ENCODE data around the gene GNB3. TPM values are rescaled to one million over a fixed set of nuclear protein-coding genes. Genes with fewer than 3 reads are reported as not detected.

The GNB3 gene
- total RNA-seq, 1 experiment from 2014 or later: 3.9 TPM

DNA sequence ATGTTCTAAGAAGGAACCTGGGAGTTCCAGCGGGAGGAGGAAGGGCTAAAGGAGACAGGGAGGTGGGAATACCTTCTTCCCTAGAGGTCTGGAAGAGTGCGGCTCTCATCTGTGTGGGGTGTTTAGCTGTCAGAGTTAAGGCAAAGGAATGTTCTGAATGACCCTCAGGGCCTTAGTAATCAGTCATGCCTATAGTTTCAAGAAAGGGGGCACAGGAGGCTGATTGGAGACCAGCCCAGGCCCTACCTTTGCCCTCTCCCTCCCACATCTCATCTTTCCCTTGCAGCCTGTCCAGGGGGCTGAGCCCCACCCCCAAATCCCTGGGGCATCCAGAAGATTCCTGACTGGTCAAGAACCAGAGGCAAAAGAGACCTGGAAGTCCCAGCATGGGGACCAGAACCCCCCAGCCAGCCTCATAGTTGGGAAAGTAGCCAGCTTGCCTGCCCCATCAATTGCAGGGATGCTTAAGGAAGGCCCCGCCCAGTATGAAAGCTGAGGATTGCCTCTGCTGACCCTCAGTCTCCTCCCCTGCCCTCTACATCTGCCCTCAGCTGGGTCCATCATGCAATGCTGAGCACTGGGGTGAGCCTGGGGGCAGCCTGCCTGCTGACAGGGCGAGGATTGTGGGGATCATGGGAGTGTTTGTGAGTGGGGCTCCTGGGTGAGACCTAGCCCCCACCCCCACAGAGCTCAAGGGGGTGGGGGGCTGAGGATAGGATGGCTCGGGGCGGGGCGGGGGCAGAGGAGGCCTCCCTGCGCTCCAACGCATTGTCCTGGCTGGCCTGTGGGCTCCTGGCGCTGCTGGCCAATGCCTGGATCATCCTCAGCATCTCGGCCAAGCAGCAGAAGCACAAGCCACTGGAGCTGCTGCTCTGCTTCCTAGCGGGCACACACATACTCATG, 17.3 kb upstream of the GNB3 start:
- ChIA-PET POLR2A (interaction anchor here (0.5 to 1.4 kb wide), 3 partner anchors 28 to 70 kb away, joined by 3 read pairs; partner anchors contain the start of genes CDCA3 and MLF2), CTCF (interaction anchor here (0.5 to 1.3 kb wide), 6 partner anchors 57 to 1344 kb away, joined by 3 to 4 read pairs (median 4); partner anchors contain the start of genes PTMS and ZNF384)
- no TSS peak for BruUV-seq (replicated peaks)
- TF ChIP-seq, protein P1, sequence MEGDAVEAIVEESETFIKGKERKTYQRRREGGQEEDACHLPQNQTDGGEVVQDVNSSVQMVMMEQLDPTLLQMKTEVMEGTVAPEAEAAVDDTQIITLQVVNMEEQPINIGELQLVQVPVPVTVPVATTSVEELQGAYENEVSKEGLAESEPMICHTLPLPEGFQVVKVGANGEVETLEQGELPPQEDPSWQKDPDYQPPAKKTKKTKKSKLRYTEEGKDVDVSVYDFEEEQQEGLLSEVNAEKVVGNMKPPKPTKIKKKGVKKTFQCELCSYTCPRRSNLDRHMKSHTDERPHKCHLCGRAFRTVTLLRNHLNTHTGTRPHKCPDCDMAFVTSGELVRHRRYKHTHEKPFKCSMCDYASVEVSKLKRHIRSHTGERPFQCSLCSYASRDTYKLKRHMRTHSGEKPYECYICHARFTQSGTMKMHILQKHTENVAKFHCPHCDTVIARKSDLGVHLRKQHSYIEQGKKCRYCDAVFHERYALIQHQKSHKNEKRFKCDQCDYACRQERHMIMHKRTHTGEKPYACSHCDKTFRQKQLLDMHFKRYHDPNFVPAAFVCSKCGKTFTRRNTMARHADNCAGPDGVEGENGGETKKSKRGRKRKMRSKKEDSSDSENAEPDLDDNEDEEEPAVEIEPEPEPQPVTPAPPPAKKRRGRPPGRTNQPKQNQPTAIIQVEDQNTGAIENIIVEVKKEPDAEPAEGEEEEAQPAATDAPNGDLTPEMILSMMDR (IDR thresholded peaks at IDR 0.05; ENCODE audit: insufficient read depth in 1 of 2, low read depth in 1 of 2, low read length in 1 of 2, severe bottlenecking in 1 of 2, unreplicated experiment in 1 of 2): no peak
- Histone ChIP-seq H3K9me3 (no peaks in the 10 kb centered on the region), H3K4me1 (peaks cover 15% of the 10 kb centered on the region), H3K27me3 (replicated peaks; ENCODE audit: control insufficient read depth, insufficient read depth, low read length) (no peaks in the 10 kb centered on the region), H3K36me3 (ENCODE audit: control insufficient read depth, insufficient read depth, low read length) (no peaks in the 10 kb centered on the region), H3K4me3 (ENCODE audit: low read depth, low read length) (no peak overlapping the region)
- no peak overlapping the region for H3K27ac Mint-ChIP-seq (ENCODE audit: unreplicated experiment)
- peaks cover 26% of the 10 kb centered on the region for H3K27me3 Mint-ChIP-seq (ENCODE audit: insufficient read depth, unreplicated experiment)
- H3K36me3 Mint-ChIP-seq (ENCODE audit: insufficient read depth, unreplicated experiment): no peaks in the 10 kb centered on the region
- peaks cover 14% of the 10 kb centered on the region for H3K4me1 Mint-ChIP-seq (ENCODE audit: low read depth, unreplicated experiment)
- intact Hi-C loops (cut with micrococcal nuclease; ENCODE audit: unreplicated experiment): no loop called here
- DNase-seq: peak in 1 of 2 experiments; percentile 40
- no peak overlapping the region for H3K4me3 Mint-ChIP-seq (ENCODE audit: unreplicated experiment)
- H3K9me3 Mint-ChIP-seq (ENCODE audit: unreplicated experiment): no peaks in the 10 kb centered on the region

DNA sequence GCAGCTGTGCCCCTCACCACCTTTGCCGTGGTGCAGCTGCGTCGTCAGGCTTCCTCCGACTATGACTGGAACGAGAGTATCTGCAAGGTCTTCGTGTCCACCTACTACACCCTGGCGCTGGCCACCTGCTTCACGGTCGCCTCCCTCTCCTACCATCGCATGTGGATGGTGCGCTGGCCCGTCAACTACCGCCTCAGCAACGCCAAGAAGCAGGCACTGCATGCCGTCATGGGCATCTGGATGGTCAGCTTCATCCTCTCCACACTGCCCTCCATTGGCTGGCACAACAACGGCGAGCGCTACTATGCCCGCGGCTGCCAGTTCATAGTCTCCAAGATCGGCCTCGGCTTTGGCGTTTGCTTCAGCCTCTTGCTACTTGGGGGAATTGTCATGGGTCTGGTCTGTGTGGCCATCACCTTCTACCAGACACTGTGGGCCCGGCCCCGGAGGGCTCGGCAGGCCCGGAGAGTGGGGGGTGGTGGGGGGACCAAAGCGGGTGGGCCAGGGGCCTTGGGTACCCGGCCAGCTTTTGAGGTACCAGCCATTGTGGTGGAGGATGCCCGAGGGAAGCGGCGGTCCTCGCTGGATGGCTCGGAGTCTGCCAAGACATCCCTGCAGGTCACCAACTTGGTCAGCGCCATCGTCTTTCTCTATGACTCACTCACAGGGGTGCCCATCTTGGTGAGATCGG, 16.5 kb upstream of the GNB3 start:
- intact Hi-C loops (cut with micrococcal nuclease; ENCODE audit: unreplicated experiment): no loop called here
- Histone ChIP-seq H3K4me3 (ENCODE audit: low read depth, low read length) (no peak overlapping the region), H3K4me1 (peaks cover 15% of the 10 kb centered on the region), H3K27me3 (replicated peaks; ENCODE audit: control insufficient read depth, insufficient read depth, low read length) (no peaks in the 10 kb centered on the region; the same call in 1 of the 2 replicates), H3K36me3 (ENCODE audit: control insufficient read depth, insufficient read depth, low read length) (no peaks in the 10 kb centered on the region), H3K9me3 (no peaks in the 10 kb centered on the region)
- H3K27ac Mint-ChIP-seq (ENCODE audit: unreplicated experiment): no peak overlapping the region
- TF ChIP-seq, protein P1 (IDR thresholded peaks at IDR 0.05; ENCODE audit: insufficient read depth in 1 of 2, low read depth in 1 of 2, low read length in 1 of 2, severe bottlenecking in 1 of 2, unreplicated experiment in 1 of 2): no peak
- peaks cover 26% of the 10 kb centered on the region for H3K27me3 Mint-ChIP-seq (ENCODE audit: insufficient read depth, unreplicated experiment)
- peak in 1 of 2 experiments; percentile 36 for DNase-seq
- H3K36me3 Mint-ChIP-seq (ENCODE audit: insufficient read depth, unreplicated experiment): peaks cover 2% of the 10 kb centered on the region
- H3K4me3 Mint-ChIP-seq (ENCODE audit: unreplicated experiment): no peak overlapping the region
- no peaks in the 10 kb centered on the region for H3K9me3 Mint-ChIP-seq (ENCODE audit: unreplicated experiment)
- H3K4me1 Mint-ChIP-seq (ENCODE audit: low read depth, unreplicated experiment): peaks cover 14% of the 10 kb centered on the region
- POLR2A ChIA-PET: interaction anchor here (0.6 to 1.4 kb wide), 3 partner anchors 71 to 92 kb away, joined by 3 to 5 read pairs (median 3); partner anchors contain the start of gene MLF2
- BruUV-seq (replicated peaks): no TSS peak
- CTCF ChIA-PET: interaction anchor here (0.6 to 2.2 kb wide), 5 partner anchors 24 to 201 kb away, joined by 3 to 16 read pairs (median 4); partner anchors contain the start of genes MLF2 and PTMS

DNA sequence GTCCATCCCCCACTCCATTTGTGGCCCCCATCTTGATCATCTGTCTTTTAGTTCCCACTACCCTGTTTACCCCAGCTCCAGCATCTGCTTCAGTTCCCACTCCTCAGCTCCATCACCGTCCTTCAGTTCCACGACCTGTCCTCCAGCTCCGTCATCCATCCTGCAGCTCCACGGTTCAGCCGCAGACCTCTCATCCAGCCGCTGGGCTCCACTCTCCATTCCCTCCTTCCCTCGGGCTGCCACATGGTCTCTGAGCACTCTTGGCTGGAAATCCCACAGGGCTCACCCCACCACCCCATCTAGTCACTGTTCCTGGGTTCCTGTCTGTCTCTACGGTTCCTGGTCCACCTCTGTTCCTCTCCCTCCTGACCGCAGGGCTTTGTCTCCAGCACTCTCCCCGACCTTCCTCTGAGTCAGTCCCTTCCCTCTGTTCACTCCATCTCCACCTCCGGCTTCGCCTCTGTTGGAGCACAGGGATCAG, 15.8 kb upstream of the GNB3 start:
- CTCF ChIA-PET: interaction anchor here (0.5 to 2.2 kb wide), 4 partner anchors 23 to 72 kb away, joined by 3 to 16 read pairs (median 6); partner anchors contain the start of gene MLF2
- H3K27me3 Mint-ChIP-seq (ENCODE audit: insufficient read depth, unreplicated experiment): peaks cover 26% of the 10 kb centered on the region
- TF ChIP-seq, protein P1 (IDR thresholded peaks at IDR 0.05; ENCODE audit: insufficient read depth in 1 of 2, low read depth in 1 of 2, low read length in 1 of 2, severe bottlenecking in 1 of 2, unreplicated experiment in 1 of 2): no peak
- H3K9me3 ChIP-seq: no peaks in the 10 kb centered on the region
- no peaks in the 10 kb centered on the region; the same call in 1 of the 2 replicates for H3K27me3 ChIP-seq (replicated peaks; ENCODE audit: control insufficient read depth, insufficient read depth, low read length)
- no TSS peak for BruUV-seq (replicated peaks)
- peaks cover 22% of the 10 kb centered on the region for H3K4me1 ChIP-seq
- H3K4me3 Mint-ChIP-seq (ENCODE audit: unreplicated experiment): no peak overlapping the region
- H3K4me3 ChIP-seq (ENCODE audit: low read depth, low read length): no peak overlapping the region
- intact Hi-C loops (cut with micrococcal nuclease; ENCODE audit: unreplicated experiment): loop anchor here (1.0 to 5.0 kb wide), 5 partner anchors 46 to 253 kb away; partner anchors contain the start of gene MLF2
- H3K27ac Mint-ChIP-seq (ENCODE audit: unreplicated experiment): no peak overlapping the region
- H3K36me3 ChIP-seq (ENCODE audit: control insufficient read depth, insufficient read depth, low read length): no peaks in the 10 kb centered on the region
- POLR2A ChIA-PET: interaction anchor here (0.6 to 1.4 kb wide), 2 partner anchors 72 to 92 kb away, joined by 3 to 5 read pairs; partner anchors contain the start of gene MLF2
- no peaks in the 10 kb centered on the region for H3K9me3 Mint-ChIP-seq (ENCODE audit: unreplicated experiment)
- peak in 1 of 2 experiments; percentile 40 for DNase-seq
- H3K36me3 Mint-ChIP-seq (ENCODE audit: insufficient read depth, unreplicated experiment): peaks cover 7% of the 10 kb centered on the region
- peaks cover 14% of the 10 kb centered on the region for H3K4me1 Mint-ChIP-seq (ENCODE audit: low read depth, unreplicated experiment)

All from Caco-2 (cell line).